ENCODE results near the gene SERPINB10. TPM values are rescaled to one million over a fixed set of nuclear protein-coding genes. Genes with fewer than 3 reads are reported as not detected.

SERPINB10 gene
- total RNA-seq, 1 experiment from 2014 or later, result not detected

- Histone ChIP-seq H3K27me3 (ENCODE audit: low read length) (no peaks in the 10 kb centered on the region), H3F3A (ENCODE audit: low read length, unreplicated experiment) (no peaks in the 10 kb centered on the region), H2AFZ (ENCODE audit: low read length) (no peak overlapping the region), H3K79me2 (ENCODE audit: low read length) (no peaks in the 10 kb centered on the region), H3K27ac (ENCODE audit: low read length) (no peak overlapping the region), H3K9me3 (ENCODE audit: low read length) (no peaks in the 10 kb centered on the region), H3K4me3 (ENCODE audit: low read length) (no peak overlapping the region), H3K4me2 (ENCODE audit: low read length) (no peak overlapping the region), H3K4me1 (ENCODE audit: insufficient read depth, low read length) (no peaks in the 10 kb centered on the region), H4K20me1 (ENCODE audit: low read length) (no peaks in the 10 kb centered on the region), H3K9ac (ENCODE audit: low read length) (no peak overlapping the region), H3K9me2 (replicated peaks; ENCODE audit: low read length) (no peaks in the 10 kb centered on the region), H3K36me3 (ENCODE audit: low read depth, low read length) (no peaks in the 10 kb centered on the region)
- TF ChIP-seq CTCF (conservative IDR thresholded peaks at IDR 0.05; ENCODE audit: low read depth, low read length) (no peak), EZH2phosphoT487 (IDR thresholded peaks at IDR 0.05; ENCODE audit: borderline replicate concordance, low read length) (no peak), EZH2 (IDR thresholded peaks at IDR 0.05; ENCODE audit: low read length, unreplicated experiment) (no peak)
- BruUV-seq (replicated peaks), result no TSS peak
- ATAC-seq (no peak), DNase-seq (no peak)
- ChIA-PET CTCF (no interaction called here), POLR2A (ENCODE audit: unreplicated experiment) (no interaction called here)
- intact Hi-C loops (cut with micrococcal nuclease), result no loop called here
Measured at GRCh38 chr18:63904694-63905093, 3.1 kb upstream of the SERPINB10 start.

DNA sequence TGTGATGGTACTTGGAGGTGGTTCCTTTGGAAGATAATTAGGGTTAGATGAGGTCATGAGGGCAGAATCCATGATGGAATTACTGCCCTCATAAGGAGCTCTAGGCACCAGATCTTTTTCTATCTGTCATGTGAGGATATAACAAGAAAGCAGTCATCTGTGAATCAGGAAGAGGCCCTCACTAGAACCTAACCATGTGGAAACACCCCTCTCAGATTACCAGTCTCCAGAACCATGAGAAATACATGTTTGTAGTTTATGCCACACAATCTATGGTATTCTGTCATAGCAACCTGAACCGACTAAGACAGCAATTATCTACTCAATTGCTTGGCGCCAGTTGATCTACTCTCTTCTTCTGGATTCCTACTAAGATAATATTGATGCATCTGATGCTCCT, 2.4 kb upstream of the SERPINB10 start:
- no TSS peak for BruUV-seq (replicated peaks)
- Histone ChIP-seq H3K27me3 (ENCODE audit: low read length) (no peaks in the 10 kb centered on the region), H3K9ac (ENCODE audit: low read length) (no peak overlapping the region), H3K36me3 (ENCODE audit: low read depth, low read length) (no peaks in the 10 kb centered on the region), H3K4me2 (ENCODE audit: low read length) (no peak overlapping the region), H4K20me1 (ENCODE audit: low read length) (no peaks in the 10 kb centered on the region), H3K9me3 (ENCODE audit: low read length) (no peaks in the 10 kb centered on the region), H2AFZ (ENCODE audit: low read length) (no peak overlapping the region), H3K79me2 (ENCODE audit: low read length) (no peaks in the 10 kb centered on the region), H3K9me2 (replicated peaks; ENCODE audit: low read length) (no peaks in the 10 kb centered on the region), H3K27ac (ENCODE audit: low read length) (no peak overlapping the region), H3K4me3 (ENCODE audit: low read length) (no peak overlapping the region), H3F3A (ENCODE audit: low read length, unreplicated experiment) (no peaks in the 10 kb centered on the region), H3K4me1 (ENCODE audit: insufficient read depth, low read length) (no peaks in the 10 kb centered on the region)
- CTCF ChIA-PET, result no interaction called here
- no peak for TF ChIP-seq CTCF (conservative IDR thresholded peaks at IDR 0.05; ENCODE audit: low read depth, low read length)
- ATAC-seq (no peak), DNase-seq (no peak)
- POLR2A ChIA-PET (ENCODE audit: unreplicated experiment), result no interaction called here
- intact Hi-C loops (cut with micrococcal nuclease), result no loop called here

DNA sequence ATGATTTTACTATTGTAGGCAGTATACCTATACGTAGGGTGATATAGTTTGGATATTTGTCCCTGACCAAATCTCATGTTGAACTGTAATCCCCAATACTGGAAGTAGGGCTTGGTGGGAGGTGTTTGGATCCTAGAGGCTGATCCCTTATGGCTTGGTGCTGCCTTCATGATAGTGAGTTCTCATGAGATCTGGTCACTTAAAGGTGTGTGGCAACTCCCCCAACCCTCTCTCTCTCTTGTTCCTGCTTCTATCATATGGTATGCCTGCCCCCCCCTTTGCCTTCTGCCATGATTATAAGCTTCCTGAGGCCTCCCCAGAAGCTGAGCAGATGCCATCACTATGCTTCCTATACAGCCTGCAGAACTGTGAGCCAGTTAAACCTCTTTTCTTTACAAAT, 1.7 kb upstream of the SERPINB10 start:
- intact Hi-C loops (cut with micrococcal nuclease), result no loop called here
- no peaks in the 10 kb centered on the region for H3F3A ChIP-seq (ENCODE audit: low read length, unreplicated experiment)
- H3K9ac ChIP-seq (ENCODE audit: low read length), result no peak overlapping the region
- H3K4me1 ChIP-seq (ENCODE audit: insufficient read depth, low read length), result no peaks in the 10 kb centered on the region
- no peaks in the 10 kb centered on the region for H3K36me3 ChIP-seq (ENCODE audit: low read depth, low read length)
- POLR2A ChIA-PET (ENCODE audit: unreplicated experiment), result no interaction called here
- H2AFZ ChIP-seq (ENCODE audit: low read length), result no peak overlapping the region
- no peak for TF ChIP-seq EZH2phosphoT487 (IDR thresholded peaks at IDR 0.05; ENCODE audit: borderline replicate concordance, low read length)
- no peak for TF ChIP-seq EZH2 (IDR thresholded peaks at IDR 0.05; ENCODE audit: low read length, unreplicated experiment)
- no peak for TF ChIP-seq CTCF (conservative IDR thresholded peaks at IDR 0.05; ENCODE audit: low read depth, low read length)
- CTCF ChIA-PET, result no interaction called here
- no peaks in the 10 kb centered on the region for H3K27me3 ChIP-seq (ENCODE audit: low read length)
- no peak overlapping the region for H3K4me3 ChIP-seq (ENCODE audit: low read length)
- no peak overlapping the region for H3K27ac ChIP-seq (ENCODE audit: low read length)
- ATAC-seq (no peak), DNase-seq (no peak)
- no peaks in the 10 kb centered on the region for H3K9me3 ChIP-seq (ENCODE audit: low read length)
- H4K20me1 ChIP-seq (ENCODE audit: low read length), result no peaks in the 10 kb centered on the region
- H3K9me2 ChIP-seq (replicated peaks; ENCODE audit: low read length), result no peaks in the 10 kb centered on the region
- BruUV-seq (replicated peaks), result no TSS peak
- H3K79me2 ChIP-seq (ENCODE audit: low read length), result no peaks in the 10 kb centered on the region
- no peak overlapping the region for H3K4me2 ChIP-seq (ENCODE audit: low read length)
